Bronchial epithelial cell (primary cell): Measurements from ENCODE around the gene CCDC60. TPM values are rescaled to one million over a fixed set of nuclear protein-coding genes. Genes with fewer than 3 reads are reported as not detected.

Experiments
- DNase-seq: peaks from one replicate; pipeline ENCODE4 v3.0.0-alpha.2; 2010; ENCODE audit warnings: low read depth
- FAIRE-seq: peaks from 2 replicates; lab custom pipeline; 2011; peaks lifted over from hg19 to GRCh38; lab: Jason Lieb, UNC
- H3K27me3 ChIP-seq: 2 replicates; pipeline ENCODE4 v1.5.1; 2011; ENCODE audit warnings: low read length; ENCODE audit not compliant: control insufficient read depth, insufficient read depth
- H3K36me3 ChIP-seq: 2 replicates; pipeline ENCODE4 v1.5.1; 2011; ENCODE audit warnings: low read length; ENCODE audit not compliant: control insufficient read depth, insufficient read depth
- H3K4me3 ChIP-seq: 2 replicates; pipeline ENCODE4 v1.5.1; 2011; ENCODE audit warnings: mild to moderate bottlenecking, low read depth, low read length, control low read depth
- CTCF ChIP-seq: IDR thresholded peaks from 2 replicates; pipeline ENCODE4 v1.5.1; 2011; ENCODE audit warnings: mild to moderate bottlenecking, moderate library complexity, low read length, control low read depth, inconsistent platforms; ENCODE audit not compliant: insufficient read depth, severe bottlenecking
- total RNA-seq: library from RNA; depleted of rRNA; stranded (reverse); fragments of >200 nt; gene quantifications from 2 replicates; pipeline ENCODE4 v1.2.1, GENCODE V29; 2014

Gene CCDC60
- total RNA-seq, 1 donor from 2014 or later: 0.26 TPM

- no peaks in the 10 kb centered on the region for H3K27me3 ChIP-seq
- H3K36me3 ChIP-seq: no peaks in the 10 kb centered on the region
- no peak overlapping the region for H3K4me3 ChIP-seq
- no peak for DNase-seq
- FAIRE-seq: no peak
- no peak for TF ChIP-seq CTCF
These were observed 144.6 kb downstream of the CCDC60 start for GRCh38 chr12:119479121-119479561.

GRCh38 chr12:119480551-119480950 is 146.0 kb downstream of the CCDC60 start:
- DNase-seq (no peak), FAIRE-seq (peak; percentile 97)
- H3K36me3 ChIP-seq: no peaks in the 10 kb centered on the region
- no peak for TF ChIP-seq CTCF
- no peak overlapping the region for H3K4me3 ChIP-seq
- no peaks in the 10 kb centered on the region for H3K27me3 ChIP-seq

- H3K4me3 ChIP-seq: no peak overlapping the region
- TF ChIP-seq CTCF: no peak
- no peaks in the 10 kb centered on the region for H3K27me3 ChIP-seq
- no peak for FAIRE-seq
- no peaks in the 10 kb centered on the region for H3K36me3 ChIP-seq
- no peak for DNase-seq
These were observed 152.1 kb downstream of the CCDC60 start for GRCh38 chr12:119486599-119487154.

GRCh38 chr12:119491814-119492213 is 157.3 kb downstream of the CCDC60 start:
- no peak for FAIRE-seq
- Histone ChIP-seq H3K27me3 (no peaks in the 10 kb centered on the region), H3K36me3 (no peaks in the 10 kb centered on the region), H3K4me3 (no peak overlapping the region)
- no peak for DNase-seq
- TF ChIP-seq CTCF: no peak

GRCh38 chr12:119500209-119500608 is 165.7 kb downstream of the CCDC60 start:
- Histone ChIP-seq H3K36me3 (no peaks in the 10 kb centered on the region), H3K4me3 (no peak overlapping the region), H3K27me3 (no peaks in the 10 kb centered on the region)
- no peak for FAIRE-seq
- DNase-seq: no peak
- no peak for TF ChIP-seq CTCF

GRCh38 chr12:119501052-119501451 is 166.5 kb downstream of the CCDC60 start:
- FAIRE-seq: no peak
- Histone ChIP-seq H3K4me3 (no peak overlapping the region), H3K27me3 (no peaks in the 10 kb centered on the region), H3K36me3 (no peaks in the 10 kb centered on the region)
- DNase-seq: no peak
- TF ChIP-seq CTCF: no peak
